GM21390 (cell line): ENCODE results near the gene ZNHIT1.
"Not testable (repeated sequence)": the region's sequence is repeated elsewhere in the genome, so short reads cannot be mapped to it uniquely, and the experiment has no call there.

Experiments used
- ATAC-seq: cut with Tn5 transposase; IDR thresholded peaks from one replicate; pipeline ENCODE4 v1.9.1; 2021; ENCODE audit not compliant: unreplicated experiment

Gene ZNHIT1

GRCh38 chr7:101186844-101187428 is 31.0 kb upstream of the ZNHIT1 start:
- no peak for ATAC-seq

GRCh38 chr7:101189109-101189508 is 28.9 kb upstream of the ZNHIT1 start:
- ATAC-seq = no peak

GRCh38 chr7:101195884-101196283 is 22.1 kb upstream of the ZNHIT1 start:
- no peak for ATAC-seq

- ATAC-seq = no peak
Measured at GRCh38 chr7:101197991-101198390, 20.0 kb upstream of the ZNHIT1 start.

- ATAC-seq = no peak
Measured at GRCh38 chr7:101198476-101198875, 19.5 kb upstream of the ZNHIT1 start.

- not testable (repeated sequence) for ATAC-seq
Measured at GRCh38 chr7:101199522-101199921, 18.4 kb upstream of the ZNHIT1 start.

- no peak for ATAC-seq
Measured at GRCh38 chr7:101200504-101200861, 17.5 kb upstream of the ZNHIT1 start.

- no peak for ATAC-seq
Measured at GRCh38 chr7:101200862-101201599, 16.9 kb upstream of the ZNHIT1 start, which contains the start of gene MOGAT3. TSS of gene MOGAT3 (minus strand) at chr7:101201036. CDS start at chr7:101200854, 182 bp downstream.

GRCh38 chr7:101201695-101202602 is 16.0 kb upstream of the ZNHIT1 start:
- ATAC-seq = no peak

GRCh38 chr7:101202603-101202918 is 15.4 kb upstream of the ZNHIT1 start:
- no peak for ATAC-seq

GRCh38 chr7:101203740-101204738 is 13.9 kb upstream of the ZNHIT1 start:
- ATAC-seq = not testable (repeated sequence)

- no peak for ATAC-seq
Measured at GRCh38 chr7:101205901-101206664, 11.9 kb upstream of the ZNHIT1 start.

- no peak for ATAC-seq
Measured at GRCh38 chr7:101206665-101207042, 11.3 kb upstream of the ZNHIT1 start.

- ATAC-seq = no peak
Measured at GRCh38 chr7:101207459-101207858, 10.5 kb upstream of the ZNHIT1 start.

- no peak for ATAC-seq
Measured at GRCh38 chr7:101208794-101209193, 9.2 kb upstream of the ZNHIT1 start.

GRCh38 chr7:101210143-101210542 is 7.8 kb upstream of the ZNHIT1 start:
- no peak for ATAC-seq

- ATAC-seq = no peak
Measured at GRCh38 chr7:101211501-101211900, 6.5 kb upstream of the ZNHIT1 start.

GRCh38 chr7:101212014-101212413 is 6.0 kb upstream of the ZNHIT1 start:
- ATAC-seq = no peak

- ATAC-seq = no peak
Measured at GRCh38 chr7:101216001-101216859, 1.7 kb upstream of the ZNHIT1 start.
